ENCODE data around the gene SEC61A2. TPM values are rescaled to one million over a fixed set of nuclear protein-coding genes. Genes with fewer than 3 reads are reported as not detected.

The SEC61A2 gene
- total and polyA plus RNA-seq, 10 of the 15 experiments (the other 5 are each of a cell fraction or from before 2014, with no cell fraction given), result 3.0 to 36.2 (median 8.6) TPM

DNA sequence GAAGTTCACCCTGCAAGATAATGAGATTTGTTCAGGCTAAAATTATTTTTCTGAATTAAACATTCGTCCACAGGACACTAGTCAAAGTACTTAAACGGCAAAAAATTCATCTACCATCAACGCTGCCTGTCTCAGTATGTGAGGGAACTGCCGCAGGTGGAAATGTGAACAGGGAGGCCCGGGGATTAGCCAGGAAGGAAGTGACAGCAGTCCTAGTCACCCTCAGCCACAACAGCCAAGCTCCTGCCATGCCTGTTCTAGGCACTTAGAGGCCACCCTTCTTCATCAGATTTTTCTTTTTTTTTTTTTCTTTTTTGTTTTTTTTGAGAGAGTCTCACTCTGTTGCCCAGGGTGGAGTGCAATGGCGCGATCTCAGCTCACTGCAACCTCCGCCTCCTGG is 56.8 kb downstream of the SEC61A2 start (continued):
- TF ChIP-seq RCOR1 (conservative IDR thresholded peaks at IDR 0.05; ENCODE audit: low read depth, low read length) (no peak), RAD21 (IDR thresholded peaks at IDR 0.05; ENCODE audit: insufficient read depth, low read depth, low read length) (no peak), SRF (IDR thresholded peaks at IDR 0.05; ENCODE audit: low read depth in 2 of 2, low read length in 2 of 2) (no peak), ASH2L (IDR thresholded peaks at IDR 0.05; ENCODE audit: borderline replicate concordance, low read depth) (no peak)
- TF ChIP-seq, protein P1, sequence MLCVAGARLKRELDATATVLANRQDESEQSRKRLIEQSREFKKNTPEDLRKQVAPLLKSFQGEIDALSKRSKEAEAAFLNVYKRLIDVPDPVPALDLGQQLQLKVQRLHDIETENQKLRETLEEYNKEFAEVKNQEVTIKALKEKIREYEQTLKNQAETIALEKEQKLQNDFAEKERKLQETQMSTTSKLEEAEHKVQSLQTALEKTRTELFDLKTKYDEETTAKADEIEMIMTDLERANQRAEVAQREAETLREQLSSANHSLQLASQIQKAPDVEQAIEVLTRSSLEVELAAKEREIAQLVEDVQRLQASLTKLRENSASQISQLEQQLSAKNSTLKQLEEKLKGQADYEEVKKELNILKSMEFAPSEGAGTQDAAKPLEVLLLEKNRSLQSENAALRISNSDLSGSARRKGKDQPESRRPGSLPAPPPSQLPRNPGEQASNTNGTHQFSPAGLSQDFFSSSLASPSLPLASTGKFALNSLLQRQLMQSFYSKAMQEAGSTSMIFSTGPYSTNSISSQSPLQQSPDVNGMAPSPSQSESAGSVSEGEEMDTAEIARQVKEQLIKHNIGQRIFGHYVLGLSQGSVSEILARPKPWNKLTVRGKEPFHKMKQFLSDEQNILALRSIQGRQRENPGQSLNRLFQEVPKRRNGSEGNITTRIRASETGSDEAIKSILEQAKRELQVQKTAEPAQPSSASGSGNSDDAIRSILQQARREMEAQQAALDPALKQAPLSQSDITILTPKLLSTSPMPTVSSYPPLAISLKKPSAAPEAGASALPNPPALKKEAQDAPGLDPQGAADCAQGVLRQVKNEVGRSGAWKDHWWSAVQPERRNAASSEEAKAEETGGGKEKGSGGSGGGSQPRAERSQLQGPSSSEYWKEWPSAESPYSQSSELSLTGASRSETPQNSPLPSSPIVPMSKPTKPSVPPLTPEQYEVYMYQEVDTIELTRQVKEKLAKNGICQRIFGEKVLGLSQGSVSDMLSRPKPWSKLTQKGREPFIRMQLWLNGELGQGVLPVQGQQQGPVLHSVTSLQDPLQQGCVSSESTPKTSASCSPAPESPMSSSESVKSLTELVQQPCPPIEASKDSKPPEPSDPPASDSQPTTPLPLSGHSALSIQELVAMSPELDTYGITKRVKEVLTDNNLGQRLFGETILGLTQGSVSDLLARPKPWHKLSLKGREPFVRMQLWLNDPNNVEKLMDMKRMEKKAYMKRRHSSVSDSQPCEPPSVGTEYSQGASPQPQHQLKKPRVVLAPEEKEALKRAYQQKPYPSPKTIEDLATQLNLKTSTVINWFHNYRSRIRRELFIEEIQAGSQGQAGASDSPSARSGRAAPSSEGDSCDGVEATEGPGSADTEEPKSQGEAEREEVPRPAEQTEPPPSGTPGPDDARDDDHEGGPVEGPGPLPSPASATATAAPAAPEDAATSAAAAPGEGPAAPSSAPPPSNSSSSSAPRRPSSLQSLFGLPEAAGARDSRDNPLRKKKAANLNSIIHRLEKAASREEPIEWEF (IDR thresholded peaks at IDR 0.05; ENCODE audit: insufficient replicate concordance, low read depth, low read length), result no peak
- TF ChIP-seq, protein P2, sequence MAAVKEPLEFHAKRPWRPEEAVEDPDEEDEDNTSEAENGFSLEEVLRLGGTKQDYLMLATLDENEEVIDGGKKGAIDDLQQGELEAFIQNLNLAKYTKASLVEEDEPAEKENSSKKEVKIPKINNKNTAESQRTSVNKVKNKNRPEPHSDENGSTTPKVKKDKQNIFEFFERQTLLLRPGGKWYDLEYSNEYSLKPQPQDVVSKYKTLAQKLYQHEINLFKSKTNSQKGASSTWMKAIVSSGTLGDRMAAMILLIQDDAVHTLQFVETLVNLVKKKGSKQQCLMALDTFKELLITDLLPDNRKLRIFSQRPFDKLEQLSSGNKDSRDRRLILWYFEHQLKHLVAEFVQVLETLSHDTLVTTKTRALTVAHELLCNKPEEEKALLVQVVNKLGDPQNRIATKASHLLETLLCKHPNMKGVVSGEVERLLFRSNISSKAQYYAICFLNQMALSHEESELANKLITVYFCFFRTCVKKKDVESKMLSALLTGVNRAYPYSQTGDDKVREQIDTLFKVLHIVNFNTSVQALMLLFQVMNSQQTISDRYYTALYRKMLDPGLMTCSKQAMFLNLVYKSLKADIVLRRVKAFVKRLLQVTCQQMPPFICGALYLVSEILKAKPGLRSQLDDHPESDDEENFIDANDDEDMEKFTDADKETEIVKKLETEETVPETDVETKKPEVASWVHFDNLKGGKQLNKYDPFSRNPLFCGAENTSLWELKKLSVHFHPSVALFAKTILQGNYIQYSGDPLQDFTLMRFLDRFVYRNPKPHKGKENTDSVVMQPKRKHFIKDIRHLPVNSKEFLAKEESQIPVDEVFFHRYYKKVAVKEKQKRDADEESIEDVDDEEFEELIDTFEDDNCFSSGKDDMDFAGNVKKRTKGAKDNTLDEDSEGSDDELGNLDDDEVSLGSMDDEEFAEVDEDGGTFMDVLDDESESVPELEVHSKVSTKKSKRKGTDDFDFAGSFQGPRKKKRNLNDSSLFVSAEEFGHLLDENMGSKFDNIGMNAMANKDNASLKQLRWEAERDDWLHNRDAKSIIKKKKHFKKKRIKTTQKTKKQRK (IDR thresholded peaks at IDR 0.05; ENCODE audit: low read depth, low read length), result no peak
